Stimulated activated CD4-positive, alpha-beta T cell treated with anti-CD3 and anti-CD28 coated beads, TNF-alpha, amount 100 ng/mL, for 4 hours (primary cell): ENCODE measurements around the gene PRPF6.

Experiments
- DNase-seq, 3 experiments: peaks; one replicate each; pipeline ENCODE4 v3.0.0-alpha.2; 2020; ENCODE audit warnings: low read depth in 3 of 3

The PRPF6 gene

GRCh38 chr20:64063389-64064144 is 82.6 kb downstream of the PRPF6 start:
- DNase-seq: no peak

DNA sequence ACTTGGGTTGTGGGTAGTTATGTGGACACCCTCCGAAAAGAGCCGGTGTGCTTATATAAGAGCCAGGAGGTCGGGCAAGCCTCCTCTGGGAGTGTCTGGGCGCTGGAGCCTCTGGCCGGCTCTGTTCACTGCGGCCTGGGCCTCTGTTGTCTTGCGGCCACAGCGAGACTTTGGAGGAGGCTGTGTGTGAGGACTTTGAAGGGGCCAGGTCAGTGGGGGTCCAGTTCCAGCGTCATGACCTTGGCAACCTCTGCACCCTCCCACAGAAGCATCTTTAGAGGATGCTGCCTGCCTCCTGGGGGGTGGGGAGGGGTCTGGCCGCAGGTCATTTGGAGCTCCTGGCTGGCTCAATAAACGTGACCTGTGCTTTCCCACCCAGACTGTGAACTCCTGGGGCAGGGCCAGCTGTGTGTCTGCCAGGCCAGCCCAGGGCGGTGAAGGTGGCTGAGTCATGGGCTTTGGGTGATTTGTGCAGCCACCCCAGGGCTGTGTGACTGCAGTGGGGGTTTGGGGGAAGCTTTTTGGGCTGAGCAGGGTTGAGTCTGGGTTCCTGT is 83.3 kb downstream of the PRPF6 start:
- no peak for DNase-seq

GRCh38 chr20:64065062-64065973 is 84.4 kb downstream of the PRPF6 start:
- DNase-seq: no peak

GRCh38 chr20:64065974-64066343 is 85.0 kb downstream of the PRPF6 start:
- DNase-seq: no peak

GRCh38 chr20:64067005-64067632 is 86.2 kb downstream of the PRPF6 start:
- DNase-seq: no peak

DNA sequence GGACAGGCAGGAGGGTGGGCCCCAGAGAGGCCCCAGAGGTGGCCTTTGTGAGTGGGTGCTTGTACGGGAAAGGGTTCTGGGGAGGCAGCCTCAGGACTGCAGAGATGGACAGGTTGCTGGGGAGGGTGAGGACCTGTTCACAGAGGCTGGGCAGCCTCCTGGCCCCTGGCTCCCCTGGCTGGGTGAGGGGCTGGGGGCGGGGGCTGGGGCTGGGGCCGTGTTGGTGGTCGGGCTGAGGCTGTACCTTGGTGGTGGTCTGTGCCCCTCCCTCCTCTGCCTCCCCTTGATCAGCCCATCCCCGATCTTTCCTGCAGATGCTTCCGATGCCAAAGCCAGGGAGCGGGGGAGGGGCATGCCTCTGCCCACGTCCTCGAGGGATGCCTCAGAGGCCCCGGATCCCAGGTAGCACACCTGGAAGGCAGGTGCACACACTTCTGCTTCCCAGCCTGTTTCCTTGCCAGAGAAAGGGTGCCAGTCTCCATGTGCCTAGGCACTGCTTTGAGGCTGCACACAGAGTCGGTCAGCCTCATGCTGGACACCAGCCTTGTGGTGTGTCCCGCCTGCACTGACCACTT is 86.9 kb downstream of the PRPF6 start:
- no peak for DNase-seq

DNA sequence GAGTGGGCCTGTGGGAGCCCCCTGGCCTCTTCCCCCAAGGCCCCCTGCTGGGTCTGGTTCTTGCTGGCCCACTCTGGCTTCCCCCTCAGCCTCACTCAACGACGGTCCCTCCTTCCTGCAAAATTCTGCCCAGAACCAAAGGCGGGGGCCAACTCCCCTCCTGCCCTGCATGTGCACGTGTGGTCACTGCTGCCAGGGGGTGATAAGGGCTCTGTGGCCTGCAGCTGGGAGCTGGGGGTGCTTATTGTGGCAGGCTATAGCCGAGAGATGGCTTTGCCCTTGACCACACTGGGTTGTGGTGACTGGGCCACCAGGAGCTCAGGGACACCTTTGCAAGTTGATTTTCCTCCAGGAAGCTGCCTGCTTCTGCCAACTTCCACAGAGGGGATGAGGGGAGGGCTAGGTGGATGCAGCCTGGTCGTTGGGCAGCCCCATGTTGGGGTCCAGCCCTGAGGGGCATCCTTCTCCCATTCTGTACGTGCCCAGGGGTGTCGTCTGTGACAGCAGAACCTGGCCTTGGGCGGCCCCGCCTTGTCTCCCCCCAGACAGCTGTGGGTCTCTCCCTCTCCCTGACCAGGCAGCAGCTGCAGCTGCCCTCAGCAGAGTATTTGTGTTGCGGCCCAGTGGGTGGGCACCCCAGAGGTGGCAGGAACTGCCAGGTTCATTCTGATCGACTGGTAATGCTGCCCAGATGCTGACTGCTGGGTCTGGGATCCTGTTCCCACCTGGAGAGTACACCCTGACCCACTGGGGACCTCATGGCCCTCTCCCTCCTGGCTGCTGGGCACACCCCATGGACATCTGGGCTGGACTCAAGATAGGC is 87.7 kb downstream of the PRPF6 start:
- DNase-seq: no peak

- DNase-seq: no peak
These were observed 88.3 kb downstream of the PRPF6 start for GRCh38 chr20:64069209-64069613.

DNA sequence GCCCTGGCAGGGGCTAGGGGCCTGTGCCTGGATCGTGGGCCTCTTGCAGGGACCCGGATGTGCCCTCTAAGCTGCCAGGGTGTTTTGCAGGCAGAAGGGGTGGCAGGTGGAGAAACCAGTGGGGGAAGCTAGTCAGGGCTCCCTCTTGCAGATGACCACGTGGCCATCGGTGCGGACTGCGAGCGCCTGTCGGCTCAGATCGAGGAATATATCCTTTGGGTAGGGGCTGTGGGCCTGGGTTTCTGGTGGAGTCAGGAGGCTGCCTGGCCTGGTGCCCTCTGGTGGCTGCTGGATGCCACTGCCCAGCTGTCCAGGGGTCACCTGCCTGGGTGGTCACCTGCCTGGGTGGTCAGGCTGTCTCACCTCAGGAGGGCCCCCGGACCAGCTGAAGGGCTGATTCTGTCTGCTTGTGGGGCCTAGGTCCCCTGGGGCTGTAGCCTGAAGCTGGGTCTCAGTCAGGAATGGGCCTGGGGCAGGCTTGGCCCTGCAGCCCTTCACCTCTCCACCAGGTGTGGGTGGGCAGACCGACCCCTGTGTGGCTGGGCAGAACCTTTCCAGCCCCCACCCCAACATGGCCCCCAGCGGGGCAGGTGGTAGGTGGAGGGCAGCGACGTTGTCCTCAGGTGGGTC is 88.8 kb downstream of the PRPF6 start:
- no peak for DNase-seq

DNA sequence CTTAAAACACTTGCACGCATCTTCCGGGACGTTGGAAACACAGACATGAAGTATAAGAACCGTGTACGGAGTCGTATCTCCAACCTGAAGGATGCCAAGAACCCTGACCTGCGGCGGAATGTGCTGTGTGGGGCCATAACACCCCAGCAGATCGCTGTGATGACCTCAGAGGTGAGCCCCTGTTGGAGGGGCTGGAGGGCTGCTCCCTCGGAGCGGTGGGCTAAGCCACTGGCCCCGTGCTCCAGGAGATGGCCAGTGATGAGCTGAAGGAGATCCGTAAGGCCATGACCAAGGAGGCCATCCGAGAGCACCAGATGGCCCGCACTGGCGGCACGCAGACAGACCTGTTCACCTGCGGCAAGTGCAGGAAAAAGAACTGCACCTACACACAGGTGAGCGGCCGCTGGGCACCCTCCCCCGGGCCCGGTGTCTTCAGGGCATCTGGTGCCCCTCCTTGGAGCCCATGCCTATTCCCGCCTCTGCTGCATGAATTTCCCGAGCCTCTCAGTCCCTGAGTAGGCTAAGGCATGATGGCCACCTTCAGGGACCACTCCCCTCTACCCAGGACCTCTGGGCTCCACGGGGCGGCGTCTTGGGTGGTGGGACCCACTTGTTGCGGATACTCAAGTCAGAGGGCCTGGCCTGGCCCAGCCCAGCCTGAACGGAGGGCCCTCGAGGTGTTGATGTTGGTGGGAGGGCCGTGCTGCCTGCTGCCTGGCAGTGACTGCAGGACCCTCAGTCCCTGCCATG is 89.5 kb downstream of the PRPF6 start:
- no peak for DNase-seq

- DNase-seq: no peak
These were observed 90.7 kb downstream of the PRPF6 start for GRCh38 chr20:64071341-64072332.

- no peak for DNase-seq
These were observed 91.6 kb downstream of the PRPF6 start for GRCh38 chr20:64072498-64073063.

- no peak for DNase-seq
These were observed 92.7 kb downstream of the PRPF6 start for GRCh38 chr20:64073476-64074183.

DNA sequence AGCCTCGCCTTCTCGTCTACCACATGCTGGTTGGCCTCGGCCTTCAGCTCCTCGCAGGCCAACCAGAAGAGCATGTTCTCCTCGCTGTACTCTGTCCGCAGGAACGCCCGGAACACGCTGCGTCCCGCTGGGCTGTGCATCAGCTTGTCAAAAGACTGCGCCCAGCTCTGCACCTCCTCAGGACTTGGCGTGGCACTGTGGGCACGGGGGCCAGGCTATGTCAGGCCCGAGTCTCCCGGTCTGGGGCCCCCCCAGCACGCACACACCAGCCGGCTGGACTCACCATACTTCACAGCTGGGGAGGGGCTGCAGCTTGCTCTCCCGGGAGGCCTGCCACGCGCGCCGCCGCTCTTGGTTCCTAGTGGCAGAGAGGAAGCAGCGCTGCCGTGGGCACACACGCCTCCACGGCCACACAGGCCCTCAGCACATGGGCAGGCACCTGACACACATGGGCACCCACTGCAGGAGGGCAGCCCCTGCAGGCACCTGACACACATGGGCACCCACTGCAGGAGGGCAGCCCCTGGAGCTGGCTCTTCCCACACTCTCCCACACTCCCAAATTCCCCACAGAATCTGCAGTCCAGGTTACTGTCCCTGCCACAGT is 93.4 kb downstream of the PRPF6 start:
- no peak for DNase-seq

GRCh38 chr20:64074963-64075362 is 94.0 kb downstream of the PRPF6 start:
- no peak for DNase-seq

- no peak for DNase-seq
These were observed 94.6 kb downstream of the PRPF6 start for GRCh38 chr20:64075556-64075955.
